ENCODE data around the gene LAMB4.

The LAMB4 gene

GRCh38 chr7:108152198-108152597 is 22.0 kb upstream of the LAMB4 start:
- TF ChIP-seq CTCF (conservative IDR thresholded peaks at IDR 0.05; ENCODE audit: low read depth, low read length): no peak
- no peak for DNase-seq (ENCODE audit: low read depth)
- H3K4me3 ChIP-seq (ENCODE audit: low read length): no peak overlapping the region

- TF ChIP-seq CTCF (conservative IDR thresholded peaks at IDR 0.05; ENCODE audit: low read depth, low read length): no peak
- H3K4me3 ChIP-seq (ENCODE audit: low read length): no peak overlapping the region
- no peak for DNase-seq (ENCODE audit: low read depth)
Observed at GRCh38 chr7:108149908-108150307, 19.7 kb upstream of the LAMB4 start.

GRCh38 chr7:108149119-108149518 is 19.0 kb upstream of the LAMB4 start:
- DNase-seq (ENCODE audit: low read depth): no peak
- no peak overlapping the region for H3K4me3 ChIP-seq (ENCODE audit: low read length)
- no peak for TF ChIP-seq CTCF (conservative IDR thresholded peaks at IDR 0.05; ENCODE audit: low read depth, low read length)

GRCh38 chr7:108147031-108147563 is 16.9 kb upstream of the LAMB4 start:
- DNase-seq (ENCODE audit: low read depth): no peak
- TF ChIP-seq CTCF (conservative IDR thresholded peaks at IDR 0.05; ENCODE audit: low read depth, low read length): no peak
- H3K4me3 ChIP-seq (ENCODE audit: low read length): no peak overlapping the region

GRCh38 chr7:108146070-108146842 is 16.1 kb upstream of the LAMB4 start:
- peak overlapping the region; percentile 33 for H3K4me3 ChIP-seq (ENCODE audit: low read length)
- DNase-seq (ENCODE audit: low read depth): peak; percentile 61
- TF ChIP-seq CTCF (conservative IDR thresholded peaks at IDR 0.05; ENCODE audit: low read depth, low read length): peak; percentile 98

- DNase-seq (ENCODE audit: low read depth): no peak
- TF ChIP-seq CTCF (conservative IDR thresholded peaks at IDR 0.05; ENCODE audit: low read depth, low read length): no peak
- no peak overlapping the region for H3K4me3 ChIP-seq (ENCODE audit: low read length)
Observed at GRCh38 chr7:108145401-108145800, 15.2 kb upstream of the LAMB4 start.

- no peak overlapping the region for H3K4me3 ChIP-seq (ENCODE audit: low read length)
- DNase-seq (ENCODE audit: low read depth): no peak
- no peak for TF ChIP-seq CTCF (conservative IDR thresholded peaks at IDR 0.05; ENCODE audit: low read depth, low read length)
Observed at GRCh38 chr7:108144931-108145330, 14.8 kb upstream of the LAMB4 start.
